GM19324 (cell line): Measurements from ENCODE around the gene DGKB.
"Not testable (repeated sequence)": the region's sequence is repeated elsewhere in the genome, so short reads cannot be mapped to it uniquely, and the experiment has no call there.

Experiments used
- ATAC-seq: cut with Tn5 transposase; IDR thresholded peaks from one replicate; pipeline ENCODE4 v1.9.1; 2021; ENCODE audit warnings: mild to moderate bottlenecking, moderate library complexity; ENCODE audit not compliant: unreplicated experiment, low FRiP score

DGKB gene

DNA sequence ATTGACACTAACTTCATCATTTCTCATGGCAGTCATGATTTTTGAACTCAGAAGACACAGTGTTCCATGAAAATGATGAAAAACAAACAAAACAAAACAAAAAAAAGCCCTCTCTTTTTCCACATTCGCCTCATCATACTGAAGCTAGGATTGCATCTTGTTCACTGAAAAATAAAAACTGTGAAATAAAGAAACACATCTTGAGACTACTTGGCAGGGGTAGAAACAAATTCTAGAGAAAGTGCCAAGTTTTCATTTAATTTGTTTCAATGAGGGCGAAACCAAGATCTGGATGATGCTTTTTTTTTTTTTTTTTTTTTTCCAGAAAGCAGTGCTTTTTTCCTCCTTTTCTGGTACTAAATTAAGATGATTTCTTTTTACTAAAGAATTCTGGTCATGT, 562.7 kb downstream of the DGKB start:
- ATAC-seq = no peak

DNA sequence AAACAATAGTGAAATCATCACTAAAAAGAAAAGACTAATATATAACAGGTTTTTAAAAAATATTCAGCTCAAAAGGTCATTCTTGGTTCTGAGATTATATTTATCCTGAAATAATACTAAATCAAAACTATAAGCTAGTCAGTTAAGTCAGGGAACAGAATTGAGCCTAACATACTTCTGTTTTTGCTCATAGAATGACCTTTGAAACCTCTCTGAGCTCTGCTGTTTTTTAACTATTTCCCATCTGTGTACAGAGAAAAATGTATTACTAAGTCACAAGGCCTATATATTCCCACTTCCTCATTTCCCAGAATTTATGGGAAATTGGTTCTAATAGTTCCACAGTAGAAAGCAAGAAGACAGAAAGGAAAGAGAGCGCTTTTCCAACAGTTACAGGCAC, 566.3 kb downstream of the DGKB start:
- no peak for ATAC-seq

DNA sequence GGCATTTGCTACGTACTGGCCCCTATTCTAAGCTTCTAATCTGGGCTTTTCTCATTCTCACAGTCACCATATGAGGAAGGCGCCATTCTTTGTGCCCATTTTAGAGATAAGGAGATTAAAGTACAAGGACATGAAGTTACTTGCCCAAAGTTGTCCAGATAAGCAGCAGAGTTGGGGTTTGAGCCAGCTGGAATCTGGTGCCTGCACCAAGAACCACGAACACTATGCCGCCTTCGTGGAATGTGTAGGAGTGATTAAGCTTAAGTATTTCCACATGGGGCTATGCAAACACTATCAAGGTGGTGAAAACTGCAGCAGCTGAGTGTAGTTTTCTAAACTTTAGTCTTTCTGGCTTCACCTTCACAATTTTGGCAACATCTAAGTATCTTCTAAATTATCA, 570.4 kb downstream of the DGKB start:
- no peak for ATAC-seq

DNA sequence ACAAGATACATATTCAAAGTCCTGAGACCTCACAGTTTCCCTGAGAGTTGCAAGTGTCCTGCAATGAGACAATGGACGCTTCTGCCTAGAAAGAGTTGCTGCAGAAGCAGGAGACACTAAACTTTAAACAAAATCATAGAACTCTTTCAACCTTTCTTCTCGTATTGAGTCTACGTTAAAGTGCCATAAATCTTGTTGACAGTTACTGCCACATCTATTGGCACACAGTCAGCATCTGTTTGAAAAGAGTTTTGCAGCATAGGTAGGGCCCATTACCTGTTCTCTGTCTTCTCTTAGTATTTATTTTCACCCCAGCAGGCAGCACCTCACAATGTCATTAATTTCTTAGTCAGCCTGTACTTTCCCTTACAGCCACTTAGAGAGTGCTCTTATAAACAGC, 577.8 kb downstream of the DGKB start:
- no peak for ATAC-seq

DNA sequence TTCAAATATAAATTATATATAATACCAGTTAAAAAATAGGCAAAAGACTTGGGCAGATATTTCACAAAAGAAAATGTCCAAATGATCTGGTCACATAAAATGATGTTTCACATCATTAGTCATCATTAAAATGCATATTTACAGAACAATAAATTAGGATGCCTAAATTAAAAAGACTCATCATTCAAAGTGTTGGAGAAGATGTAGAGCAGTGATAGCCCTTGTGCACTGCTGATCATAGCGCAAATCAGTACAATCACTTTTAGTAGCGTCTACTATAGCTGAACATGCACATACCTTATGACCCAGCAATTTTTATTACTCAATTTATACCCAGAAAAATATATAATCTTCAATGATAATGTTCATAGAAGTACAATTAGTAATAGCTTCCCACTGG, 579.8 kb downstream of the DGKB start:
- no peak for ATAC-seq

DNA sequence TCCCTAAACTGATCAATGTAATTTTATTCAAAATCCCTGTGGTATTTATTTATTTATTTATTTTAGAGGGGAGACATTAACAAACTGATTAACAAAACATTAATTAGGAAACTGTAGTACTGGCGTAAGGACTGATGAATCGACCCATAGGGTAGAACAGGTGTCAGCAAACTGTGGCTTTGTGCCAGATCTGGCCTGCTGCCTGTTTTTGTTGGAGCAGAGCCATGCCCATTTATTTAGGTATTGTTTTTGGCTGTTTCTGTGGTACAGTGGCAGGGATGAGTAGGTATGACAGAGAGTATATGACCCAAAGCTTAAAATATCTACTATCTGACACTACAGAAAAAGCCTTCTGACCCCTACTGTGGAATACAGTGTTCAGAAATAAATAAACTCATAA, 580.6 kb downstream of the DGKB start:
- no peak for ATAC-seq

DNA sequence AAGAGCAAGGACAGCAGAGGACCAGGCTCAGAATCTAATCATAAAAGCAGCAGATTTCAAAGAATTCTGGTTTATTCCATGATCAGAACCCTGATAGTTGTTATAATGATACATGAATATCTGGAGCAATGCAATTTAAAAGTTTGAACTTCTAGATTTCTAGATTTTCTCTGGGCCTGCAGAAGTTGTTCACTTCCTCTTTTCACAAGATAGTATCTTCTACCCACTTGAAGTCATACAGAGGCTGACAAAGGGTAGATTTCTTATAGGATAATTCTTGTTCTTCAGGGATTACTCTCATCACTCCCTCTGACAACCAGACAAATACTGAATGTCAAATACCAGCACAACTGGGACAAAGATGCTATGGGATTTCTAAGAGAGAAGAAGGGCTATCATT, 593.1 kb downstream of the DGKB start:
- ATAC-seq = no peak

DNA sequence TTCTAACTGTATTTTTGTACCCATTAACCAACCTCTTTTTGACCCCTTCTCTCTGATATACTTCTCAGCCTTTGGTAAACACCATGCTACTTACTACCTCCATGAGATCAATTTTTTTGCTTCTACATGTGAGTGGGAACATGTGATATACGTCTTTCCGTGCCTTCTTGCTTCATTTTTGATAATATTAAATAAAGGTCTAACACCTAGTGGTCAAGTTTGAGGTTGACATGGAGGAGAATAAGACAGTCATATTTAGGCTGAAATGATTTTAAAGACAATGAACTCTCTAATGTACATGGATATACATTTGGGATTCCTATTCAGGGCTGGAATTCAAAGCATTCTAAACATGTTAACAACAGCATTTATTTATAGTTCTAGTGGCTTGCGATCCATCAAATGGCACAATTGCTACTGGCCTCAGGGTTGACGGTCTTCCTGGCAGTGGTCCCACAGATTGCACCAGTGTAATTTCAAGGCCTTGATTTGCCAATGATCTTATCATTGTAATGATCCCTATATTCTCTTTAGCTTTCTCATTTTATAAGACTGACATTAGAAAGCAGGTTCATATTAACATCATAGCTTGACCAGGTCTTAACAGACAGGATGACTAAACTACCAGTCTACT, 597.2 kb downstream of the DGKB start:
- no peak for ATAC-seq

DNA sequence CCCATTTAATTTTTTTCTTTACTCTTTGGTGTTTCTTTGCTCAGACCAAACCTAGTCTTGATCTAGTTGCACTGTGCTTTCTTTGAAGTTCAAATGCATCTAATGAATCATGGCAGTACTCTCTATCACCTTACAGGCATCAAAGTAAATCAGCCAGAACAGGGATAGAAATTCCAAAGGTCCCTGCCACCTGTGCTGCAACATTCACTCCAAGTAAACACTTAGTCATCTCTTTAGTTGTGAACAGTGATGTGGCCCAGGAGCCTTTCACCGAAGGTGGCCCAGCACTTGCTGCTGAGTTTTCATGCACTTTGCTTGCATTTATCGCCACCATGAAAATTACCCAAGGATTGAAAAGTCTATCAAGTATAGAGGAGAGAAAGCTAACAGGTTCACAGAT, 599.0 kb downstream of the DGKB start:
- no peak for ATAC-seq

DNA sequence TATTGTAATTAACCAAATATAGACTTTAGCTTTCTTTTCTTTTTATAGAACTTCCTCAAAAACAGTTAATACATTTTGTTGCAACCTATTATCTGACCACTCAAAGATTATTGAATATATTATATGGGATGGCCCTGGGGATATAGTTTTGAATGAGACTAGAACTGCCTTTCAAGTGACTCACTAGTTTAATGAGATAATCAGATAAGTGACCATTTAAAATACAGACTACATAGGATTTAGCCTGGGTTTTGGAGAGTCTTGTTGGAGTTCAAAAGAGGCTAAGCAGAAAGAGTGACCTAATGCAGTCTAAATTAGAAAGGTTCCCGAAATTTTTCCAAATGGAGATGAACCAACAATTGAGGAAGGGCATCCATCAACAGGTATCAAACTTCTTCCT, 607.9 kb downstream of the DGKB start:
- ATAC-seq = no peak

DNA sequence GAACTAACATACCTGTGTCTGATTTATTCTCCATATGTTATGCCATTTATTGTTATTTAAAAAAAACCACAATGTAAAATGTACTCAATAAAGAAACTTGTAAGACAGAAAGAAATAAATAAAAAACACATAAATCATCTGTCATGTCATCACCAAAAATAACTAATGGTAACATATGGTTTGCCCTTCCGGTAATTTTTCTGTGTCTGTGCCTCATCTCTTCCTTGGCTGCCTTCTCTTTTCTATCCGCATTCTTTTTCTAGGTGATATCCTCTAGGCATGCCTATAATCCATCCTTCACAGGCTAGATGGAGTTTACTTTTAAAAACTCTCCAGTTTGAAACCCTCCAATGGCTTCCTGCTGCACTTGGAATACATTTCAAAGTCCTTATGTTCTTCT, 609.1 kb downstream of the DGKB start:
- no peak for ATAC-seq

DNA sequence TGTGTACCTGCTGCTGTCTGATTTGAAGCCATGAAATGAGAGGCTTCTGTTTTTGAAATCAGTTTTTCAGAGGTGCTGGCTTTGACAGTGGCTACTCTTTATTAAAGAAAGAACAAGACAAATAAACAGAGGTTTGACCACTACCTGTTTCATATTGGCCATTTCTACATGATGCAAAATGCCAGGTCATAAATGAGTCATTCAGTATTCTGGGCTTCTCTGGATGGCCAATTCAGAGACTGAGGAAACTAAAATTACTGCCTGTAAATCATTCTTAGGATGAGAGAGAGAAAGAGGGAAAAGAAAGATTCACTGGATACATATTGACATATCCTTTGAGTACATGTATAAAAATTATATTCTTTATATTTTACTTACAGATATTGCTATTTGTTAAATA, 609.8 kb downstream of the DGKB start:
- ATAC-seq = no peak

DNA sequence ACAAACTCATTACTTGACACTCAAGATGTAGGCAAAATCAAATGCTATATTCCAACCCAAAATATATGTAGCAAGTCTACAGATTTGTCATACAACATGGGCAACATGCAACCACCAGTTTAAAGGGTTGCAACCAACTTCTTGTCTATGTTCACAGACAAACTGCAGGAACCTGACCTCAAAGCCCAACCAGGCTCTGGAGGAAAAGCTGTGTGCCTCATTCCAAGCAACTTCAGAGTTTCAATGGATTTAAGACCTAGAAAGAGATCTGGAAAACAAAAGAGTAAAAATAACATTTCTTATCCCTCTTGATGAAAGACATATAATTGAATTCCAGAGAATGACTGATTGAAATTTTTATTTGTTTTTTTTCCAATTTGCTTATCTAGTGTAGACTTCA, 612.6 kb downstream of the DGKB start:
- ATAC-seq = no peak

DNA sequence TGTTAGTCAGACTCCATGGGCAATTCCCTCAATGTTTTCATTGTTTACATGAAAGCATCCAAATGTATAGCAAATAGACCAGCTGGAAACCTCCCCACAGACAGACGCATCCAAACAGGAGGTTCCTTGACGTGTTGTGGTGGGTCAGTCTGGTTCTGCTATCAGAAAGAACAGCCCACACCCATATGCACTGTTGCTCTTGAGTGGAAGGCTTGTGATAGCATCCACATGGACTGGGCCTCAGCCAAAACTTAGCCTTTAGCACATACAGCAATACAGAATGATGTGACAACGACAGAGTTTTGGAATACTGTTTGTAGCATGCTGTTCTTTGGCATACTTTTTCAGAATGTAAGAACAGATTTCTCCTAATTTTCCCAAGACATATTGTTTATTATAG, 613.9 kb downstream of the DGKB start:
- no peak for ATAC-seq

DNA sequence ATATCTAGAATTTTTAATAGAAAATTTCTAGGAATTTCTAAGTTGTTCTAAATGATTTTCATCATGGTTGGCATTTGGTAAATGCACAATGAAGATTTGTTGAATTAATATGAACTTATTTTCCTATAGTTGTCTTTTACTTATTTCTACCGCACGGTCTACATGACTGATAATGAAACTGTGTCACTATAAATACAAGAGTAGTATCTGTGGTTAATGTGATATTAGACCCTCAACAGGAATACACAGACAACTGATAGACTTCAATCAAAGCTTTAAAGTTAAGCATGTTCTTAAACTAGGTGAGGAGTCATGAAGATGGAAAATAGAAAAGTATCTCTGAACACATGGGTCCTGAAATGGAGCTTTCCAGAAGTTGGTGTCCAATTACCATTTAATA, 615.2 kb downstream of the DGKB start:
- ATAC-seq = no peak

DNA sequence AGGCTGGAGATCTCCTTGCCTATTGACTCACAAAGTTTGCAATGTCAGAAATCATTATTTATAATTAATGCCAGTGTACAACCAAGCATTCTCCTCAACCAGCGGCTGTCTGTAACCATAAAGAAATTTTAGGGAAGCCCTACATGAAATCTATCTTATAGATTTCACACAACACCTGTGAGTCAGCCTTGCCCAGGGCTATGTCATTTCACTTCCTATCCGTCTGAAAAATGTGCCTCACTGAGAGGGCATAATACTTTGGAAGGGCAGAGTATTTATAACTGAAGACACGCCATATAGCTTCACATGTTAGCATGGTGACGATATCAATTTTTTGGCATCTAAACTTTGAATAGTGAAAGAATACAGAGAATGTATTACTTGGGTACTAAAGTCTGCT, 616.5 kb downstream of the DGKB start:
- no peak for ATAC-seq

DNA sequence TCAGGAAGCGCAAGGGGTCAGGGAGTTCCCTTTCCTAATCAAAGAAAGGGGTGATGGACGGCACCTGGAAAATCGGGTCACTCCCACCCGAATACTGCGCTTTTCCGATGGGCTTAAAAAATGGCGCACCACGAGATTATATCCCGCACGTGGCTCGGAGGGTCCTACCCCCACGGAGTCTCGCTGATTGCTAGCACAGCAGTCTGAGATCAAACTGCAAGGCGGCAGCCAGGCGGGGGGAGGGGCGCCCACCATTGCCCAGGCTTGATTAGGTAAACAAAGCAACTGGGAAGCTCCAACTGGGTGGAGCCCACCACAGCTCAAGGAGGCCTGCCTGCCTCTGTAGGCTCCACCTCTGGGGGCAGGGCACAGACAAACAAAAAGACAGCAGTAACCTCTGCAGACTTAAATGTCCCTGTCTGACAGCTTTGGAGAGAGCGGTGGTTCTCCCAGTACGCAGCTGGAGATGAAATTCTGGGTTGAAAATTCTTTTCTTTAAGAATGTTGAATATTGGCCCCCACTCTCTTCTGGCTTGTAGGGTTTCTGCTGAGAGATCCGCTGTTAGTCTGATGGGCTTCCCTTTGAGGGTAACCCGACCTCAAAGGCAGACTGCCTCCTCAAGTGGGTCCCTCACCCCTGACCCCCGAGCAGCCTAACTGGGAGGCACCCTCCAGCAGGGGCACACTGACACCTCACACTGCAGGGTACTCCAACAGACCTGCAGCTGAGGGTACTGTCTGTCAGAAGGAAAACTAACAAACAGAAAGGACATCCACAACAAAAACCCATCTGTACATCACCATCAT, 623.3 kb downstream of the DGKB start:
- not testable (repeated sequence) for ATAC-seq

DNA sequence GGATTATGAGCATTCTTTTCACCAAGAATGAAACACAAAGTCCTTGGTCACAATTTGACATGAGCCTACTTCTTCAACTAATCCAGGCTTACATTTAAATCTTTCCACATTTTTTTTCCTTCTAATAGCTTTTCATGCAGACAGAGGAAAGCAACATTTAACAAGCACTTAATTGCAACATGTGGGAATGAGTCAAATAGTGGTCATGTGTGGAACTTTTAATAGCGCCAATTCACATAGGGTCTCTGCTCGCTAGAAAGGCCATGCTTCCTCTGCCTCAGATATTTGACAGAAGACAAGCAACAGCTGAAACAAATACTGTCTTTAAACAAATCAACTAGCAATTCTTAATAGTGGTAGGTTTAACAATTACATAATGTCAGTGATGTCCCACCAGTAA, 627.2 kb downstream of the DGKB start:
- ATAC-seq = no peak

DNA sequence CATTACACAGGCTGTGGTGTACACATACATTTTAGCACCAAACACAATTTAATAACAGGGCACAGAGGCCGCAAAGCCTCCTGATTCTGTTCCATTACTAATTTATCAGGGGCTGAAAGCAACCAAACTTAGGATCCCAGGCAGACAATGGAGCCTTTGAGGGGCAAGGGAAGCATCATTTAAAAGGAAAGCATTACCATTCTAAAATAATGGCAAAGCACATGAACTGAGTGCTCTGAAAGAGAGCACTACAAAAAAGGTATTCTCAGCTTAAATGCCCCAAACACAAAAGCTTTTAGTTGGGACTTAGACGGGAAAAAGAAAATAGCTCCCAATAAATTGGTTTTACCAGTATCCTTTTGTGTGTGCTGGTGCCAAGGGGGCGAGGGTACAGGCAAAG, 631.1 kb downstream of the DGKB start:
- ATAC-seq = no peak

DNA sequence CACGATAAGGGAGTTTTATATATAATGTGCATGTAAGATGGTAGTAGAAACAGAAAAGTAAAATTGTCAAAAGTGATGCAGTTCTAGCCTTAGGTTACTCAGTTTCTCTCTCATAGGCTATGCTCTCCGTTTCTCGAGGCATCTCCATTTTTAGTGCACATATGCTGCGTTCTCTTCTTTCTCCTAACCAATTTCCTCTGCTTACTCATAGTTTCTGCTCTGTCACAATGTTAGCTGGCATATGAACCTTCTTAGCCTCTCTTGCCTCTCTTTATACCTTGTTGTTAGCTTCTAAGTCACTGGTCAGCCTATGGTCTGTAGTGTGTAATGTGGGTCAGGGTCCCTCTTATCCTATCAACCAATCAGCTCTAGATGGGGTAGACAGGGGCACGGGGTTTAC, 632.5 kb downstream of the DGKB start:
- no peak for ATAC-seq

DNA sequence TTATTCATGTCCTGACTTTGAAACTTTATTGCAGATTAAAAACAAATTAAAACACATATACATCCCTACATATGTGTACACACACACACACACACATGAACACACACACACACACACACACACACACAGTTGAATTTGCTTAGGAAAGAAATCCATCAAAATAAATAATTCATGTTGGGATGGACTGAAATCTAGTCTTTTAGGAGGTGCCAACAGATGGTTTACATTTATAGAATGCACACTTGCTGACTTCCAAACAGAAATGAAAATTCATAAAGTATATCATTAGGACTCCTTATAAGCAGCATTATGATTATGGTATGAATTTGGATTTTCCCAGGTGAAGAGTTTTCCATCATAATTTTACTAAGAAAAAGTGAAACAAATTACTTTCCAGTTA, 642.5 kb downstream of the DGKB start:
- ATAC-seq = no peak

DNA sequence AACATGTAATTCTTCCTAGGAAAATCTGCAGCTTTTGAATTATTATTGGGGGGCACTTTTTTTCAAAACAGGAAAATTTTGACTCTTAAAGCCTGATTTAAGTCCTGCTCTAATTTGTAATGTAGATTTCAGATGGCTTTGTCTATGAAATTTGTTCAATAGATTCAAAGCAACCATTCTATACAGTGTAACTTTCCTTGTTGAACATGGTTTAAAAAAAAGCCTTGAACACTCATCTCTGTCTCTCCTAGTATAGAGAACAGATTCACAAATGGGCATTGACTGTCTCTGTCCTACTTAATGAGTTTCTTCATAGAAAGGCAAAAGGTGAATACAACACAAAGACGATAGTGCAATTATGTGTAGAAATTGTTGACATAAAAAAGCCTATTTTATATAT, 643.7 kb downstream of the DGKB start:
- ATAC-seq = no peak
